GM18873 (cell line): Measurements from ENCODE around the gene SACS.
"Not testable (repeated sequence)": the region's sequence is repeated elsewhere in the genome, so short reads cannot be mapped to it uniquely, and the experiment has no call there.

Source experiments
- ATAC-seq: cut with Tn5 transposase; IDR thresholded peaks from one replicate; pipeline ENCODE4 v1.9.1; 2021; ENCODE audit warnings: mild to moderate bottlenecking, moderate library complexity, moderate number of reproducible peaks; ENCODE audit not compliant: unreplicated experiment, low FRiP score

The SACS gene

GRCh38 chr13:23458989-23459388 is 25.5 kb upstream of the SACS start:
- ATAC-seq, result no peak

- no peak for ATAC-seq
Measured at GRCh38 chr13:23456437-23457210, 23.1 kb upstream of the SACS start.

GRCh38 chr13:23455401-23456185 is 22.1 kb upstream of the SACS start:
- ATAC-seq, result no peak

GRCh38 chr13:23453132-23453531 is 19.6 kb upstream of the SACS start:
- ATAC-seq, result no peak

- no peak for ATAC-seq
Measured at GRCh38 chr13:23450340-23451046, 17.0 kb upstream of the SACS start.

GRCh38 chr13:23449398-23450162 is 16.1 kb upstream of the SACS start:
- ATAC-seq, result no peak

GRCh38 chr13:23447927-23448326 is 14.4 kb upstream of the SACS start:
- no peak for ATAC-seq

- no peak for ATAC-seq
Measured at GRCh38 chr13:23445794-23446193, 12.3 kb upstream of the SACS start.

GRCh38 chr13:23443878-23444277 is 10.4 kb upstream of the SACS start:
- ATAC-seq, result no peak

GRCh38 chr13:23443110-23443509 is 9.6 kb upstream of the SACS start:
- ATAC-seq, result no peak

GRCh38 chr13:23440821-23441618 is 7.5 kb upstream of the SACS start:
- no peak for ATAC-seq

- ATAC-seq, result not testable (repeated sequence)
Measured at GRCh38 chr13:23440324-23440723, 6.8 kb upstream of the SACS start.

GRCh38 chr13:23437916-23438315 is 4.4 kb upstream of the SACS start:
- no peak for ATAC-seq

- ATAC-seq, result no peak
Measured at GRCh38 chr13:23436680-23437079, 3.2 kb upstream of the SACS start.

- ATAC-seq, result no peak
Measured at GRCh38 chr13:23434491-23434890, 989 bp upstream of the SACS start.

- no peak for ATAC-seq
Measured at GRCh38 chr13:23432626-23433025, 876 bp downstream of the SACS start.

- ATAC-seq, result no peak
Measured at GRCh38 chr13:23430664-23431063, 2.8 kb downstream of the SACS start.

- ATAC-seq, result no peak
Measured at GRCh38 chr13:23427881-23428528, 5.5 kb downstream of the SACS start.

GRCh38 chr13:23427342-23427843 is 6.1 kb downstream of the SACS start:
- no peak for ATAC-seq
